NCI-H2171 (cell line): Measurements from ENCODE around the gene ETF1.

ENCODE experiments used
- DNase-seq: peaks from one replicate; lab custom pipeline; 2025; lab: John Stamatoyannopoulos, UW

ETF1 gene

DNA sequence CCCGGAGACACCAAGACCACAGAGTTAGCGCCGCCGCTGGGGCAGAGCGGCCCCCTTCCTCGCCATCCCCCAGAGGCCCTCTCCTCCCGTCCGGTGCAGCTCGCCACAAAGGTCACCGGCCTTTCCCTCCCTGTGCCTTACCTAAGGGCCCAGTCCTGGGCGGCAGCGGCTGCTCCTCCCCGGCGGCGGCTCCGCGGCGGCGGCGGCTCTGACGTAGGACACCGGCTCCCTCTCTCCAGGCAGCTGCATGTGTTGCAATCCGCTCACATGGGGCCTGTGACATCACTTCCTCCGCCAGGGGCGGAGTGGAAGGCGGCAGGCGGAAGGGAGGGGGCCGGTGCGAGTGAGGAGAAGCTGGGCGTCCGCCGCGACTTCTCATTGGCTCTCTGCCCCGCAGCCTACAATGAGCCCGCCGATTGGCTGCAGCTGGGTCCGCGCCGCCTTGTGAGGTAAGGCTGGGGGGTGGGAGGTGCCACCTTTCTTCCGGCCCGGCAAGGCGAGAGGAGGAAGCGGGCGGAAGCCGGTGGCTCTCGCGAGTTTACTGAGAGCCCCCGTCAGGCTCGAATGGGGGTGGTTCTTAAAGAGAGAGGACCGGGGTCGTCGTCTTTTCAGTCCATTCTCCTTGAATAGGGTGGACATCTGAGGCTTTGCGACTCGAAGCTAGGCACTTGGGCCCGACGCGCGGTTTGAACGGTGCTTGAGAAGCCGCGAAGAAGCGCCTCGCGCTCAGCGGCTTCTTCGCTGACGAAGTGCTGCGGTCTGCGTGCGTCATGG, at the start of gene ETF1:
ETF1 (minus strand) TSS at position 281 of the 774 bp plus-strand sequence. CDS start 318 bp downstream, outside the sequence.
- peak; percentile 90 for DNase-seq

DNA sequence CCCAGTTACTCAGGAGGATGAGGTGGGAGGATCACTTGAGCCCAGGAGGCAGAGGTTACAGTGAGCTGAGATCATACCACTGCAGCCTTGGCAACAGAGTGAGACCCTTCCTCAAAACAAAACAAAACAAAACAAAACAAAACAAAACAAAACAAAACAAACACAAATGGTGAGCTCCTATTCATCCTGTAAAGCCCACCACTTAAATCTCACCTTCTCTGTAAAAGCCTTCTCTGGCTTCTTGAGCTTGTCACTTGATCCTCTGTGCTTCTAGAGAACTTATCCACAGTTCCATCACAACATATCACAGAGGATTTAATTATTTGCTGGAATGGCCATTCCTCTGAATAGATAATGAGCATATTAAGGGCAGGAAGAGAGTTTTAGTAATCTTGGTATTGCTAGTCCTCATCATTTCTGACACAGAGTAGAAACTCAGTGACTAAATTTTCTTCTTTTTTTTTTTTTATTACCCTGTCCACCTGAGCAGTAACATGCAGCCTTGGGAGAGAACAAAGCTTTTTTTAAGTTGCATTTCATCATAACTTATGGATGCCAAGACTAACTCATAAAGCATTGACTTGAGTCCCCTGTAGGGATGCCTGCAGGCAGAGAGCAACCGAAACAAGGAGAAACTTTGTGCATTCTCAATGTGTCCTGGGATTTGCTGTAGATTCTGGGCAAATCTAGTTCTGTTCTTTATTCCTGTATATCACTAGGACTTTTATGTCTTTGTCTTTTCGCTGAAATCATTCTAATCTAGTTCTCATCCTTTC, 45.2 kb upstream of the ETF1 start:
- no peak for DNase-seq

DNA sequence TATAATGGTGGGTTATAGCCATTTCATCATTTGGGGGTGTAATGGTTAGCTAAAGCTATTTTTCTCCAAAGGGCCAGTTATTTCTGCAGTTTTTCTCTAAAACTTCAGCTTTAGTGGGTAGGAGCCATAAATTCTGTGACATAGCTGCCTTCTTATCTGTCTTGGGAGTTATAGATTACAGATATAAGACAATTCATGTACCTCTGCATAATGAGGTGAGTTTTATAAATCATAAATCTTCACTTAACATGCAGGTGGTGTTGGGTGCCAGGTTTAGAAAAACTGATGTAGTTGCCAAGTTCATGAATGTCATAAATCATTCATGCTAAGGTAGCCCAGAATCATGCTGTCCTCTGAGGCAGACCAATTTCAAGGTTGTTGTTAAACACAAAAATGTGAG, 42.1 kb upstream of the ETF1 start:
- no peak for DNase-seq

DNA sequence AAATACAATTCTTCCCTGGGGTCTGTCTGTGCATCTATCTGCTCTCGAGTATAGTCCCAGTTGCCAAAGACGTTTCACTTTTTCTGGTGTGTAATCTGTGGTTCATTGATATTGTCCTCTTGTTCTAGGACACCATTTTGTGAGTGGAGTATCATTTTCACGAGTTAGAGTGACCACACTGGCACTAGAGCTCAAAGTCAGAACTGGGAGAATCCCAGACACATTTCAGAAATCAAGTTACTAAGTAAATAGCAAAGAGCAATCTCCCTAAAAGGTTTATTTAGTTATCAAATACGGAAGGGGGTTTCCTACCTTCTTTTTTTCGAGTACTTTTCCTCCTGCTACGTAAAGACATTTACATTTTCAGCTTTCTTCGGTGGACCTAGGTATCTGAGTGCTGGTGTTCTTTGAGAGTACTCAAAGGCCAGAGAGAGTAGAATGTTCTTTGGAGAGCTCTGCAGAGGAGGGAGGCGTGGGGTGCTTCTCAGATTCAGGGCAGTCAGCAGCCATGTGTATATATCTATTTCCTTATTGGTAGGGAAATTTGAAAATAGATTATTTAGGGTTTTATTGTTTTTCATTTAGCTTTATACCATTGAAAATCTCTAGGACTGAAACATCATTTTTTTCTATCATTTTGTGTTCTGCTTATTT, 41.1 kb upstream of the ETF1 start:
- no peak for DNase-seq

DNA sequence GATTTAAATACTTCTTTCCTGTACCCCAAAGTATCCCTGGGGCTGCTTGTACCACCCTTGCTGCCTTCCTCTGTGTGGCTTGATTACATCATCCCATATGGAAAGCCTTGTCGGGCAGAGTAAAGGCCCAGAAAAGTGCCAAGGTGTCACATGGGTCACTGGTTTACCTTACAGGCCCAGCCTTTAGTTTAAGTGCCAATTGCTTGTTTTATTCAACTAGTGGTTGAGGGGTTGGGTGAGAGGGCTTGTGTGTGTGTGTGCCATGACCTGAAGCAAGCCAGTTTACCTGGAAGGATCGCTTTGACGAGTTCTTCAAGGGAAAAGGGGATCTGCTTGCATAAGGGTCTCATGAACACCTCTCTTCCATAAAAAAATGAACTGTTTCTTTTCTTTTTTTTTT, 39.9 kb upstream of the ETF1 start:
- DNase-seq: no peak

DNA sequence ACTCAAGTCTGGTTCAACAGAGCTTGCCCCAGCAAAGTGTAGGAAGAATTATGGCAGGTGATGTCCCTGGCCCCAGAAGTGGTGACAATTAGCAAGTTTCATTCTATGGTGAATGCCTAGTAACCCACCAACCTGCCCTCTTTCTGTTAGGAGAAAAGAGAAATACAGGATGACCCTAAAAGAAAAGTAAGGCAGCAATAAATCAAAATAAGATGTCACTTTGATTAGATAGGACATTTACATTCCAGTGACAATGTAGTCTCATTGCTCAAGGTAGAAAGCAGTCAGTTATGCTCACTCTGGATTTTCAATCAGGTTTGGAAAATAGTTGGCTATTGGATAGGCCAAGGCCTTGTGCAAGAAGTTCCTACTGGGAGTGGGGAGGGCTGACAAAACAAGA, 37.7 kb upstream of the ETF1 start:
- no peak for DNase-seq

DNA sequence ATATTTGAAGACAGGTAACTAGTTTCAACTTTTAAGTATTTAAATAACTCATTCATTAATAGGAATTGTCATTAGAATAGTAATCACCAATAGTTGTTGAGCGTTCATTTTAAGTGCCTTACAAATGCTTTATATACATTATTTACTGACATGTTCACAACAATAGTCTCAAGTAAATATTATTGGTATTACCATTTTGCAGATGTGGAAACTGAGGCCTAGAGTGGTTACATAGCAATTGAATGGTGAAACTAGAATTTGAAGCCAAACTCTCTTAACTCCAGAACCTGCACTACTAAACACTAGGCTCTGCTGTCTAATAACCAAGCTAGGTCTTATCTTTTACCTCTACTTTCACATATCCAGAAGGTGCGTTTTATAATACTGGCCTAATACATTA, 37.0 kb upstream of the ETF1 start:
- DNase-seq: no peak

DNA sequence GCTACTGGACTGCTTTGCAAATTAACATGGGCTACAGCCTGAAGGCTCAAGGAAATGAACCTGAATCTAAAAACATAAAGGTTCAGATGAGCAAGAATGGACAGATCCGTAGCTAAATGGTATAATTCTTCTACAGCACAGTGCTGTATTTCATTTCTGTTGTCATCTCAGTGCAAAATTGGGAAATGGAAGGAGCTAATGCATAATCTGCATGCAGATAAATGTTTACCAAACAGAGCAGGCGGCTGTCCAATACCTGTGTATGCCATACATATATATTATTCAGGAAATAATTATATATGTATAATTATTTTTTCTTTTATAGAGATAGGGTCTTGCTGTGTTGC, 36.5 kb upstream of the ETF1 start:
- DNase-seq: no peak

DNA sequence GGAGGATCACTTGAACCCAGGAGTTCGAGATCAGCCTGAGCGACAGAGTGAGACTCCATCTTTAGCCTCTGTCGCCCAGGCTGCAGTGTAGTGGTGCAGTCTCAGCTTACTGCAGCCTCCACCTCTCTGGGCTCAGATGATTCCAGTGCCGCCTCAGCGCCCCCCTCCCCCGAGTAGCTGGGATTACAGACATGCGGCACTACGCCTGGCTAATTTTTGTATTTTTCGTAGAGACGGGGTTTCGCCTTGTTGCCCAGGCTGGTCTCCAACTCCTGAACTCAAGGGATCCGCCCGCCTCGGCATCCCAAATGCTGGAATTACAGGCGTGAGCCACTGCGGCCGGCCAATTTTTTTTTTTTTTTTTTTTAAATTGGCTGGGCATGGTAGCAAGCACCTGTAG, 34.4 kb upstream of the ETF1 start:
- no peak for DNase-seq

DNA sequence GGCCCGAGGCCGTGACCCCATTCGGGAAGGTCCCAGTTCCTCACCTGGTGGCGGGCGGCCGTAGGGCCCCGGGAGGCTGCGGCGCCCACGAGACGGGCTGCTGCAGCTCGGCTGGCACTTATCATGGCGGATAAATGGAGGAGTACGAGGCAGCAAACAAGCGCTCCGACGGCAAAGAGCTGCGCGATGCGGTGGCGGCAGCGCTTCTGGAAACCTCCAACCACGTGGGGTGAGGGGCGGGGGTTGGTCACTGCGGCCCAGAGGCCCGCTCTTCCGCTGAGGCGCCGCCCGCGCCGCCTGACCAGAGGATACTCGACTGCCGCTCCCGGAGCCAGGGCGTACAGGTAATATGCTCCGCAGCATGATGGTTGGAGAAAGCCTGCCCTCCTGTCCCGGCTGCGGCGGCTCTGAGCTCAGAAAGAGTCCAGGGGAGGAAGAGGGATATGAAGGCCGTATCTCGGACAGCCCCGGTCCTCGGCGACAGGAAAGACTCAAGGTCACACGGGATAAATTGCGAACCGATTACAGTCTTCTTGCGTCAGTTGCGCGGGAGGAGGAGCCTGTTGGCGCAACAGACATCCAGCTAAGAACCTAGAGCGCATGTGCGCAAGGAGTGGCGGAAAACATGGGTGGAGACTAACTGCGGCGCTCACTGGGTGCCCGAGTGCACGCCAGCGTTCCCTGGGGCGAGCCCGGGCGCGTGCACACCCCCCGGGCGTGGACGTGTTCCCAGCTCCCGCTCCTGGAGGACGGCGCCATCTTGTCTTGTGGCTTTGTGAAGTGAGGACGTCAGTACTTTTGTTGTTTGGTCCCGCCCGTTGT, 32.4 kb upstream of the ETF1 start, which contains the start of gene HSPA9:
HSPA9 (minus strand) TSS at position 208 of the 822 bp plus-strand sequence; CDS start at position 125, 83 bp downstream.
- peak; percentile 88 for DNase-seq

DNA sequence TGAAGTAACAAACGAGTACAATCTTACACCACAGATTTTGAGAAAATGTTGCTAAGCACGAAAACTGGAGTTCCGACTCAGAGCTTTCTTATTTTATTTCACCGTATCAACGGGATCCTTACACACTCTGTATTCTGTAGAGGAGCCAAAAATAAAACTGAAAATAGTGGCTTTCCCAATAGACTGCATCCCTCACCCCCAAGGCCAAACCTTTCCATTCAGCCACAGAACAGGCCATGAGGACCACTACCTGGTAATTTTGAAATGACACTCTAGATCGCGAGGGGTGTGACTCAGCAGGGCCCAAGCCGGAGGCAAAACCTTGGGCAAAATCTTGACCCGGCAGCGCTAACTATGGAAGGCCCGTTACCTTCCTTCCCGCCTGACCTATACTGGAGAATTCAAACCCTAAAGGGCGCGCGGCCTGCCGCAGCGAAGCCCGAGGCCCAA, 31.7 kb upstream of the ETF1 start:
- DNase-seq: no peak

DNA sequence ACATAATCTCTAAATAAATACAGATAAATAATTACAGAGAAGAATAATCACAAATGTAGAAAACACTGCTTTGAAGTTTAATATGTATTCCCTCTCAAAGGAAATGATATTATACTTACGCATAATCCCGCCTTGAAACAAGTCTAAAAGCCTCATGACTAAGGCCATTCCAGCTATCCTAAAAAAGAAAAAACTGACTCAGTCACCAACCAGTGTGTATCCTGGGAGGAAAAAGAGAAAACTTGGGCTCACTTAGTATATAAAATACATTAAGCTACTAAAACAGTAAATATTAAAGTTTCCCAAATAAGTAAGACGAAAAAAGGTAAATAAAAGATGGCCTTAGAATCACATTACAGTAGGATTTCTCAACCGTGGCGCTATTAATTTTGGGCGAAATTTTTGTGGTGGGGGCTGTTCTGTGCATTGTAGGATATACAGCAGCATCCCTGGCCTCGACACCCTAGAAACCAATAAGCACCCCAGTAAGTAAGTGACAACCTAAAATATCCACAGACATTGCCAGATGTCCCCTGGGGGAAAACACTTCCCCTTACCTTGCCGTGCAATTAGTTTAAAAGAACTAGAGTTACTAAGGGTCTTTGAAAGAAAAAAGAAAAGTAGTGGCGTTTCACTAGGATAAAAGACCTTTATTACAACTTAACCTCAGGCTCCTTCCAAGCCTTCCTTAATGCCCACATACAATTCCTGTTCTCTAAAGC, 31.1 kb upstream of the ETF1 start:
- no peak for DNase-seq

DNA sequence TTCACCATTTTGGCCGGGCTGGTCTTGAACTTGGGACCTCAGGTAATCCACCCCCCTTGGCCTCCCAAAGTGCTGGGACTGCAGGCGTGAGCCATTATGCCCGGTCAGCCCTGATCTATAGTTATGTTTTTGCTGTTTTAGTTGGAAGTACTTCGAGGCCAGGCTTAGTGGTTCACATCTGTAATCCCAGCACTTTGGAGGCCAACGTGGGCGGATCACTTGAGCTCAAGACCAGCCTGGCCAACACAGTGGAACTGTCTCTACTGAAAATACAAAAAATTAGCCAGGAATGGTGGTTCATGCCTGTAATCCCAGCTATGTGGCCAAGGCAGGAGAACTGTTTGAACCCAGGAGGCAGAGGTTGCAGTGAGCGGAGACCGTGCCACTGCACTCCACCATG, 30.2 kb upstream of the ETF1 start:
- no peak for DNase-seq

DNA sequence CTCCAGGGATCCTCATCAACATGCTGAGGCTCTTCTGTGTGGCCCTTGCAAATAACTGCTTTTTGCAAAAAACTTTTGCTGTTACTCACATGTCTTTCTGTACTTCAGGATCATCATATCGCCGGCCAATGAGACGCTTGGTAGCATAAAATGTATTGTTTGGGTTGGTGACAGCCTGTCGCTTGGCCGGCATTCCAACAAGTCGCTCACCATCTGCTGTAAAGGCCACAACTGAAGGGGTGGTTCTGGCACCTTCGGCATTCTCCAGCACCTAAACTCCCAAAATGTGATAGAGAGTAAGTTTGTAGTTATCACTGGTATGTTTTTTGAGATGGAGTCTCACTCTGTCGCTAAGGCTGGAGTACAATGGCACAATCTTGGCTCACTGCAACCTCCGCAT, 27.8 kb upstream of the ETF1 start:
- no peak for DNase-seq

DNA sequence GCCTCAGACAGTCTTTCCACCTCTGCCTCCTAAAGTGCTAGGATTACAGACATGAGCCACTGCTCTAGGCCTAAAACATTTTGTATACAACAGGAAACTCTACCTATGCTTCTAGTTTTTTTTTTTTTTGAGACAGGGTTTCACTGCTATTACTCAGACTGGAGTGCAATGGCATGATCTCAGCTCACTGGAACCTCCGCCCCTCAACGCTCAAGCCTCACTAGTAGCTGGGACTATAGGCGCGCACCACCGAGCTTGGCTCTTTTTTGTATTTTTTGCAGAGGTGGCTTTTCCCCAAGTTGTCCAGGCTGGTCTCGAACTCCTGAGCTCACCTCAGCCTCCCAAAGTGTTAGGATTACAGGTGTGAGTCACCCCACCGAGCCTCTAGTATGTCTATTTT, 26.7 kb upstream of the ETF1 start:
- no peak for DNase-seq

DNA sequence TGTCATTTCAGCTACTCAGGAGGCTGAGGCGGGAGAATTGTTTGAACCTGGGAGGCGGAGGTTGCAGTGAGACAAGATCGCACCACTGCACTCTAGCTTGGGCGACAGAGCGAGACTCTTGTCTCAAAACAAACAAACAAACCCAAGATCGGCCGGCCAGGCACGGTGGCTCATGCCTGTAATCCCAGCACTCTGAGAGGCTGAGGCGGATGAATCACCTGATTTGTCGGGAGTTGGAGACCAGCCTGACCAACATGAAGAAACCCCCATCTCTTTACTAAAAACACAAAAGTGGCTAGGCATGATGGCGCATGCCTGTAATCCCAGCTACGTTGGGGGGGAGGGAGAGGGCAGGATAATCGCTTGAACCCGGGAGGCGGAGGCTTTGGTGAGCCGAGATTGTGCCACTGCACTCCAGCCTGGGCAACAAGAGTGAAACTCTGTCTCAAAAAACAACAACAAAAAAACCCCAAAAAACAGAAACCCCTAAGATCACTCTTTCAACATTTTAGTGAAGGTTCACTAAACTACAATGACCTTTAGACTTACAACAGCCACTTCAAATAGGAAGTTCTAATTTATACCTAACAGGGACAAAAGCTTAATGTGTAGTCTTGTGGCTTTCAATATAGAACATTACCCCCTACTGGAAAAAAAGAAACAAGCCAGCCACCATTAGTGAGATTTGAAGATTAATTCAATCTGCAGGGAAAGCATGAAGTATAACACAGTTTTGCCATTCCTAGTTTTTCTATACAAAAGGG, 25.2 kb upstream of the ETF1 start:
- DNase-seq: no peak

DNA sequence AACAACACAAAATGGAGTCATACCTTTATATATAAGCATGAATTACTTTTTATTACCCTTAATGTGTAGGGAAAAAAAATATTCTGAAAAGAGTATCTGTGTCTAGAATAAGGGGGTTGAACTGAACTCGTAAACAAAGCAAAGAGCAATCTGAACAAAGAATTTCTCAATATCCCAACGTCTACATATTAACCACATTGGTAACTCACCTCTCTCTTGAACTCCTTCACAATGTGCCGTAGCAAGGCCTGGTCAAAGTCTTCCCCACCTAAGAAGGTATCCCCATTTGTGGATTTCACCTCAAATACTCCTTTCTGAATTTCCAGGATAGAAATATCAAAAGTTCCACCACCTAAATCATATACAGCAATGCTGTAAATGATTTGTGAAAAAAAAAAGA, 23.8 kb upstream of the ETF1 start:
- no peak for DNase-seq

DNA sequence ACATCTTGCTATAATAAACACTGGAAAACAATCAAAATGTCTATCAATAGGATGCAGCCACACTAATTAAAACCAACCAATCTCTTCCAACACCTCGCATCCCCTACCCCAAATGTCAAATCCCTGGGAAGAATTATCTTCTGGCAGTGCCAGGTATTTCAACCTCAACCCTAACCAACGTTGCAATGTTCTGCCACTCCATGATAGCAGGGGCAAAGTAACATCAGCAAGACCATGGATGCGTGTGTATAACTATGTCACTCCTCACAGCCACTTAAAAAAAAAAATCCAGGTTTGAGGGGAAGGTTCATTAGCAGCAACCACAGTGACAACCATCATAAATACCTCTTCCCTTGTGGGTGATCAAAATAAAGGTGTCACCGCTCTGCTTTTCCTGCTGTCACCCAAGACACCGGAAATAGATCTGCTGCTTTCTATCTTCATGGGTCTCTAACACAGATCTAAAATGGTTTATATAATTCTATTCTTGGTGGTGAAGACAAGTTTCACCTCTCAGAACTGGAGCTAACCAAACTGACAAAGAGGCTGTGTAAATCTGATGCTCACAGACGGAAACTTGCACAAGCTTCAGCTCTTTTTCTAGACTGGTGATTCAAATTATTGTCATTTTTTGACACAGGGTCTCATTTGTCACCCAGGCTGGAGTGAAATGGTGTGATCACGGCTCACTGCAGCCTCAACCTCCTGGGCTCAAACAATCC, 22.2 kb upstream of the ETF1 start:
- no peak for DNase-seq

DNA sequence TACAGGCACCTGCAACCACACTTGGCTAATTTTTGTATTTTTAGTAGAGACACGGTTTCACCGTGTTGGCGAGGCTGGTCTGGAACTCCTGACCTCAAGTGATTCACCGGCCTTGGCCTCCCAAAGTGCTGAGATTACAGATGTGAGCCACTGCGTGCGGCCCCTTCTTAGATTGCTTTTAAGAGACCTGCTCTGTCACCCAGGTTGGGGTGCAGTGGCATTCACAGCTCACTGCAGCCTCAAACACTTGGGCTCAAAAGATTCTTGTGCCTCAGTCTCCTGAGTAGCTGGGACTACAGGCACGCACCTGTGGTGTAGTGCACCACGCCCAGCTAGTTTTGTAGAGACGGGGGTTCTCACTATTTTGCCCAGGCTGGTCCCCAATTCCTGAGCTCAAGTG, 21.2 kb upstream of the ETF1 start:
- DNase-seq: no peak
